ENCODE results near the gene ALLC. TPM values are rescaled to one million over a fixed set of nuclear protein-coding genes. Genes with fewer than 3 reads are reported as not detected.

Gene ALLC
- total and polyA plus RNA-seq, 10 of the 15 experiments (the other 5 are each of a cell fraction or from before 2014, with no cell fraction given): 0.05 TPM; not detected in 9

DNA sequence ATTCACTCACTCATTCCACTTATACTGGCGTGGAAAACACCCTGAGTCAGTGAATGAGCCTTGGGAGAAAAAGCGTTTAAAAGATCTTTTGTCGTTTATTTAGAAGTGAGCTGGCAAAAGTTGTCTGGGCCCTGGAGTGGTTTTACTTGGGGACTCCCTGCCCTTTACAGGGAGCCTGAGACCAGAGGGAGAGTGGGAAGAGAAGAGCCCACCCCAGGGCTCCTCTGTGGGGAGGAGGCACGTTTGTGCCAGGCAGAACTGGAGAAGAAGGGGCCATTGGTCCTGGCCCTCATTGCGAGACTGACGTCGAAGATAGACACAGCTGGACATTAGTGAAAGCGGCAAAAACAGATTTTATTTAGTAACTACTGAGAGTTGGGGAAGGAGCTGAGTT lies 71.1 kb downstream of the ALLC start:
- Histone ChIP-seq H3K27ac (ENCODE audit: control insufficient read depth, insufficient read depth) (no peak overlapping the region), H3K9ac (ENCODE audit: control insufficient read depth, insufficient read depth, low read length) (no peak overlapping the region), H2AFZ (ENCODE audit: control insufficient read depth, low read depth, low read length) (no peak overlapping the region), H3K4me2 (ENCODE audit: control insufficient read depth, insufficient read depth) (no peak overlapping the region), H3K4me3 (no peak overlapping the region), H4K20me1 (ENCODE audit: control insufficient read depth, insufficient read depth) (no peaks in the 10 kb centered on the region), H3K36me3 (ENCODE audit: control insufficient read depth in 2 of 2, insufficient read depth in 2 of 2, low read length in 1 of 2) (no peaks in the 10 kb centered on the region), H3K9me3 (replicated peaks; ENCODE audit: control insufficient read depth, insufficient read depth, low read length) (no peaks in the 10 kb centered on the region), H3K4me1 (ENCODE audit: control insufficient read depth, insufficient read depth, low read length) (no peaks in the 10 kb centered on the region), H3K27me3 (replicated peaks in 1 of 2; ENCODE audit: control insufficient read depth in 2 of 2, insufficient read depth in 2 of 2, low read length in 1 of 2) (no peaks in the 10 kb centered on the region; a peak in 2 of 4 replicates), H3K79me2 (ENCODE audit: control insufficient read depth, insufficient read depth, low read length) (no peaks in the 10 kb centered on the region)
- RAD21 ChIA-PET (ENCODE audit: unreplicated experiment): interaction anchor here (2.4 kb wide), 1 partner anchor 52 kb away, joined by 15 read pairs; no protein-coding TSS in a partner anchor
- CTCF ChIA-PET: interaction anchor here (0.9 to 4.5 kb wide), 10 partner anchors 12 to 101 kb away, joined by 3 to 51 read pairs (median 5); no protein-coding TSS in a partner anchor
- ATAC-seq (no peak), DNase-seq (ENCODE audit: low read depth, low spot score) (no peak), FAIRE-seq (no peak)
- intact Hi-C loops (cut with micrococcal nuclease; ENCODE audit: unreplicated experiment) (no loop called here), in situ Hi-C loops (cut with MboI) (no loop called here)
- BruUV-seq (replicated peaks): no TSS peak
- POLR2A ChIA-PET: no interaction called here
- WGBS (ENCODE audit: insufficient coverage, insufficient replicate concordance, low lambda C conversion rate, missing lambda C conversion rate): 38% methylated on average over 8 of the region's 8 CpGs
- TF ChIP-seq, protein P1, sequence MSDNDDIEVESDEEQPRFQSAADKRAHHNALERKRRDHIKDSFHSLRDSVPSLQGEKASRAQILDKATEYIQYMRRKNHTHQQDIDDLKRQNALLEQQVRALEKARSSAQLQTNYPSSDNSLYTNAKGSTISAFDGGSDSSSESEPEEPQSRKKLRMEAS (IDR thresholded peaks at IDR 0.05; ENCODE audit: low read depth, low read length): no peak
- TF ChIP-seq, protein P2, sequence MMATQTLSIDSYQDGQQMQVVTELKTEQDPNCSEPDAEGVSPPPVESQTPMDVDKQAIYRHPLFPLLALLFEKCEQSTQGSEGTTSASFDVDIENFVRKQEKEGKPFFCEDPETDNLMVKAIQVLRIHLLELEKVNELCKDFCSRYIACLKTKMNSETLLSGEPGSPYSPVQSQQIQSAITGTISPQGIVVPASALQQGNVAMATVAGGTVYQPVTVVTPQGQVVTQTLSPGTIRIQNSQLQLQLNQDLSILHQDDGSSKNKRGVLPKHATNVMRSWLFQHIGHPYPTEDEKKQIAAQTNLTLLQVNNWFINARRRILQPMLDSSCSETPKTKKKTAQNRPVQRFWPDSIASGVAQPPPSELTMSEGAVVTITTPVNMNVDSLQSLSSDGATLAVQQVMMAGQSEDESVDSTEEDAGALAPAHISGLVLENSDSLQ (IDR thresholded peaks at IDR 0.05): no peak
- TF ChIP-seq GATAD2B (conservative IDR thresholded peaks at IDR 0.05; ENCODE audit: low read depth): no peak
- TF ChIP-seq NFYB (IDR thresholded peaks at IDR 0.05; ENCODE audit: insufficient read depth, low read depth, low read length): no peak
- TF ChIP-seq POLR2A (IDR thresholded peaks at IDR 0.05; ENCODE audit: low read depth, low read length): no peak
- no peak for TF ChIP-seq NFYA (IDR thresholded peaks at IDR 0.05; ENCODE audit: borderline replicate concordance, low read depth, low read length)
- no peak for TF ChIP-seq HDAC2 (IDR thresholded peaks at IDR 0.05)
- SMC1A ChIA-PET (ENCODE audit: uncharacterized antibody, unreplicated experiment): interaction anchor here (0.6 to 2.4 kb wide), 3 partner anchors 52 to 80 kb away, joined by 4 to 10 read pairs (median 6); no protein-coding TSS in a partner anchor

All from GM12878 (cell line).